Parathyroid adenoma (tissue), 2 donors: ENCODE measurements around the gene LZTFL1.
"Not testable (repeated sequence)": the region's sequence is repeated elsewhere in the genome, so short reads cannot be mapped to it uniquely, and the experiment has no call there.

Experiments
- H2AFZ ChIP-seq: fragments of 300-600 bp; sonication (generic); one replicate; pipeline ENCODE4 v1.7.0; 2017; ENCODE audit warnings: antibody characterized with exemption, mild to moderate bottlenecking
- H3K27ac ChIP-seq: fragments of 300-600 bp; sonication (generic); one replicate; pipeline ENCODE4 v1.7.0; 2017
- H3K27me3 ChIP-seq: fragments of 300-600 bp; sonication (generic); one replicate; pipeline ENCODE4 v1.7.0; 2017; ENCODE audit warnings: low read length; ENCODE audit not compliant: control insufficient read depth, insufficient read depth
- H3K36me3 ChIP-seq: fragments of 300-600 bp; sonication (generic); one replicate; pipeline ENCODE4 v1.7.0; 2017; ENCODE audit warnings: low read length; ENCODE audit not compliant: control insufficient read depth, insufficient read depth
- H3K4me1 ChIP-seq: fragments of 300-600 bp; sonication (generic); one replicate; pipeline ENCODE4 v1.7.0; 2017; ENCODE audit warnings: control low read depth
- H3K4me2 ChIP-seq: fragments of 300-600 bp; sonication (generic); one replicate; pipeline ENCODE4 v1.7.0; 2017; ENCODE audit warnings: low read length
- H3K4me3 ChIP-seq: fragments of 300-600 bp; sonication (generic); one replicate; pipeline ENCODE4 v1.7.0; 2017; ENCODE audit warnings: low read depth, low read length
- H3K79me2 ChIP-seq: fragments of 300-600 bp; sonication (generic); one replicate; pipeline ENCODE4 v1.7.0; 2017; ENCODE audit warnings: control low read depth
- H3K9ac ChIP-seq: fragments of 300-600 bp; sonication (generic); one replicate; pipeline ENCODE4 v1.7.0; 2017; ENCODE audit warnings: mild to moderate bottlenecking
- H3K9me3 ChIP-seq: fragments of 300-600 bp; sonication (generic); one replicate; pipeline ENCODE4 v1.7.0; 2017; ENCODE audit warnings: low read length; ENCODE audit not compliant: control insufficient read depth
- TF ChIP-seq, protein P1 (sequence below): fragments of 300-600 bp; sonication (generic); IDR thresholded peaks from one replicate; pipeline ENCODE4 v1.7.0; 2017; ENCODE audit warnings: antibody characterized with exemption, mild to moderate bottlenecking
- donor health status: primary hyperparathyroidism.

Gene LZTFL1

DNA sequence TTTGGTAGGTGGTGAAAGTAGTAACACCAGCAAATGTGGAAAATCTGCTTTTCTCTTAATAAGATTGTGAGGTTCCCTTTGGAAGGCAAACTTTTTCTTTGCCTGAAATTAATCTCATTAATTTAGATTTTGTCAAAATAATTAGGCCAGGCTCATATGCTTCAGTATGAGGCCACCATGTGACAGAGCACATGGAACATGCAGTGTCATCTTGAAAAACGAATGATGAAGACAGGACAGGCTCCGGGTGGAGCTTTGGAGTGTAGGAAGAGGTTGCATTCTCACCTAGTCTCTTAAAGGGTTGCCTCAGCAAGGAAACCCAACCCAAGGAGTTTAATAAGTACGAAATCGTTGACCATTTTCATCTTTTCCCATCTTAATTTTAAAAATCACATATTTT is 18.6 kb upstream of the LZTFL1 start:
- H3K27me3 ChIP-seq: no peaks in the 10 kb centered on the region
- H3K36me3 ChIP-seq: no peaks in the 10 kb centered on the region
- H3K4me3 ChIP-seq: no peak overlapping the region
- no peak overlapping the region for H3K27ac ChIP-seq
- no peak overlapping the region for H3K9ac ChIP-seq
- TF ChIP-seq, protein P1, sequence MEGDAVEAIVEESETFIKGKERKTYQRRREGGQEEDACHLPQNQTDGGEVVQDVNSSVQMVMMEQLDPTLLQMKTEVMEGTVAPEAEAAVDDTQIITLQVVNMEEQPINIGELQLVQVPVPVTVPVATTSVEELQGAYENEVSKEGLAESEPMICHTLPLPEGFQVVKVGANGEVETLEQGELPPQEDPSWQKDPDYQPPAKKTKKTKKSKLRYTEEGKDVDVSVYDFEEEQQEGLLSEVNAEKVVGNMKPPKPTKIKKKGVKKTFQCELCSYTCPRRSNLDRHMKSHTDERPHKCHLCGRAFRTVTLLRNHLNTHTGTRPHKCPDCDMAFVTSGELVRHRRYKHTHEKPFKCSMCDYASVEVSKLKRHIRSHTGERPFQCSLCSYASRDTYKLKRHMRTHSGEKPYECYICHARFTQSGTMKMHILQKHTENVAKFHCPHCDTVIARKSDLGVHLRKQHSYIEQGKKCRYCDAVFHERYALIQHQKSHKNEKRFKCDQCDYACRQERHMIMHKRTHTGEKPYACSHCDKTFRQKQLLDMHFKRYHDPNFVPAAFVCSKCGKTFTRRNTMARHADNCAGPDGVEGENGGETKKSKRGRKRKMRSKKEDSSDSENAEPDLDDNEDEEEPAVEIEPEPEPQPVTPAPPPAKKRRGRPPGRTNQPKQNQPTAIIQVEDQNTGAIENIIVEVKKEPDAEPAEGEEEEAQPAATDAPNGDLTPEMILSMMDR: no peak
- no peak overlapping the region for H3K4me2 ChIP-seq
- no peaks in the 10 kb centered on the region for H3K4me1 ChIP-seq
- H2AFZ ChIP-seq: no peak overlapping the region
- no peaks in the 10 kb centered on the region for H3K9me3 ChIP-seq
- H3K79me2 ChIP-seq: no peaks in the 10 kb centered on the region

DNA sequence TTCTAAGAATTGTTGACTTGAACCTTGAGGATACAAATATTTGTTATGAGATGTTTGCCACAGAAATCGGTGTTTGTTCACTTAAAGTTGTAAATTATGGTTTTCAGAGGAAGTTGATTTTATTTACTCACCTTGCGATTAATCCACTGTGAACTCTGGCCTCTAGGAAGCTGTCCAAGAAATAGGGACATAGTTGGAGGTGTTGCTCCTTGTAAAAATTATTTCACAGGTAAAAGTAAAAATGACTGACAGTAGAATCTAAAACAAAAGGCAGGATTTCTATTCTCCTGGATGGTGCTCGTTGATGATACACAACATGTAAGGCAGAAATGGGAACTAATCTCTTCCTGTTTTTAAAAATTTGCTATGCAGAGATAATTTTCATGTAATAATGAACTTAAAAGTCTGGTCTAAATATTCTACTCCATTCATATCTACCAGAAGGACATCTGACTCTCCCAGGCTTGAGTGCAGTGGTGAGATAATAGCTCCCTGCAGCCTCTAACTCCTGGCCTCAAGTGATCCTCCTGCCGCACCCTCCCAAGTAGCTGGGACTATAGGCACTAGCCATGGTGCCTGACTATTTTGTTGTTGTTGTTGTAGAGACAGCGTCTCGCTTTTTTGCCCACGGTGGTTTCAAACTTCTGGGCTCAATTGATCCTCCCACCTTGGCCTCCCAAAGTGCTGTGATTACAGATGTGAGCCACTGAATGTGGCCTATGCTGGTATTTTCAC is 17.1 kb upstream of the LZTFL1 start:
- Histone ChIP-seq H3K79me2 (no peaks in the 10 kb centered on the region), H3K4me3 (no peak overlapping the region), H3K36me3 (no peaks in the 10 kb centered on the region), H3K4me1 (no peaks in the 10 kb centered on the region), H3K4me2 (no peak overlapping the region), H3K27me3 (no peaks in the 10 kb centered on the region), H3K9ac (no peak overlapping the region), H3K9me3 (no peaks in the 10 kb centered on the region), H3K27ac (no peak overlapping the region), H2AFZ (no peak overlapping the region)
- TF ChIP-seq, protein P1: no peak

DNA sequence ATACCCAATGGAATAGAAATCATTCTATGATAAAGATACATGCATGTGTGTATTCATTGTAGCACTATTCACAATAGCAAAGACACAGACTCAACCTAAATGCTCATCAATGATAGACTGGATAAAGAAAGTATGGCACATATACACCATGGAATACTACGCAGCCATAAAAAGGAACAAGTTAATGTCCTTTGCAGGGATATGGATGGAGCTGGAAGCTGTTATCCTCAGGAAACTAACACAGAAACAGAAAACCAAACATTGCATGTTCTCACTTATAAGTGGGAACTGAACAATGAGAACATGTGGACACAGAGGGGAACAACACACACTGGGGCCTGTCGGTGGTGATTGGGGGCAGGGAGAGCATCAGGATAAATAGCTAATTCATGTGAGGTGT is 15.1 kb upstream of the LZTFL1 start:
- not testable (repeated sequence) for H3K4me2 ChIP-seq, H3K27ac ChIP-seq, H3K36me3 ChIP-seq, H3K79me2 ChIP-seq, H2AFZ ChIP-seq, H3K4me3 ChIP-seq, H3K4me1 ChIP-seq, H3K9ac ChIP-seq, H3K27me3 ChIP-seq, H3K9me3 ChIP-seq

DNA sequence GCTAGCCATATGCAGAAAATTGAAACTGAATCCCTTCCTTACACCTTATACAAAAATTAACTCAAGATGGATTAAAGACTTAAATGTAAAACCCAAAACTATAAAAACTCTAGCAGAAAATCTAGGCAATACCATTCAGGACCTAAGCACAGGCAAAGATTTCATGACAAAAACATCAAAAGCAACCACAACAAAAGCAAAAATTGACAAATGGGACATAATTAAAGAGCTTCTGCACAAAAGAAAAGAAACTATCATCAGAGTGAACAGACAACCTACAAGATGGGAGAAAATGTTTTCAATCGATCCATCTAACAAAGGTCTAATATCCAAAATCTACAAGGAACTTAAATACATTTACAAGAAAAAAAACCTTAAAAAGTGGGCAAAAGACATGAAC is 14.4 kb upstream of the LZTFL1 start:
- H3K4me1 ChIP-seq, H3K4me2 ChIP-seq, H3K4me3 ChIP-seq, H2AFZ ChIP-seq, H3K79me2 ChIP-seq, H3K36me3 ChIP-seq, H3K27me3 ChIP-seq, H3K9ac ChIP-seq, H3K27ac ChIP-seq, H3K9me3 ChIP-seq: not testable (repeated sequence)

DNA sequence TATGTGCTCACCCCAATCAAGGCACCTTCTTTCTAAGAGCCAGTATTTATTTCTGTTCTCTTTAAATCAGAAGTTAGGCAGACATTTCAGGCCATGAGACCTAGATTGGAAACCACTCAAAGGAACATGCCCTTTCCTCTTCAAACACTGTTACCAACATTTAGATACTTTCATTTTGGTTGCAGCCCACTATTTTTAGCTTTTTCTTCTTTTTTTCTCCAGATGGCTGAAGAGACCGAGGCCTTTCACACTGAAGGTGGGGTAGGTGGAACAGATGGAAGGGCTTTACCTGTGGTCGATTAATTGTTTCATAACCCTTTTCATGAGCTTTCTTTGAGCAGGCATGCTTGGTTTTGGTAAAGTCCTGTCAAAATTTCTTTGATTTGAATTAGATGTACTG is 10.9 kb upstream of the LZTFL1 start:
- TF ChIP-seq, protein P1: no peak
- H3K79me2 ChIP-seq: no peaks in the 10 kb centered on the region
- H3K27me3 ChIP-seq: no peaks in the 10 kb centered on the region
- no peak overlapping the region for H3K27ac ChIP-seq
- no peak overlapping the region for H3K4me3 ChIP-seq
- no peaks in the 10 kb centered on the region for H3K36me3 ChIP-seq
- H2AFZ ChIP-seq: no peak overlapping the region
- no peak overlapping the region for H3K9ac ChIP-seq
- no peak overlapping the region for H3K4me2 ChIP-seq
- H3K4me1 ChIP-seq: no peaks in the 10 kb centered on the region
- H3K9me3 ChIP-seq: no peaks in the 10 kb centered on the region

DNA sequence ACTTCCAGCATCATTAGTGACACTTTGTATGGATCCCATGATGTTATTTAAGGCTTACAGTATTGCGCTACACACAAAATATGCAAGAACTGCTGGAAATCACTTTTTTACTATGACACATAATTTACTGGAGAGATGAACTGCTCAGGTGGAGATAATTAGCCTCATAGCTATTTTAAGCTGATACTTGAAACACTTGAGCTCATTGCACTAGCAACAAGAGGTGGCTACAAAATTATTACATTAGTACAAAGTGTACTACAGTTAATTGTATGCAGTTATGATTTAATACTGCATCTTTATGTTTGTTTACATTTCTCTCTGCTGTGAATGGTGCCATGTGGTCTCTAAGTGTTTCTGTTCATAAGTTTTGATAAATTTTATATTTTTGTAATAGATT is 6.5 kb upstream of the LZTFL1 start:
- no peaks in the 10 kb centered on the region for H3K36me3 ChIP-seq
- no peak overlapping the region for H3K9ac ChIP-seq
- H3K27me3 ChIP-seq: no peaks in the 10 kb centered on the region
- H3K4me3 ChIP-seq: no peak overlapping the region
- no peak overlapping the region for H2AFZ ChIP-seq
- no peaks in the 10 kb centered on the region for H3K4me1 ChIP-seq
- no peaks in the 10 kb centered on the region for H3K79me2 ChIP-seq
- TF ChIP-seq, protein P1: no peak
- no peak overlapping the region for H3K27ac ChIP-seq
- H3K9me3 ChIP-seq: no peaks in the 10 kb centered on the region
- H3K4me2 ChIP-seq: no peak overlapping the region
